ENCODE results near the gene SLC25A47.

Gene SLC25A47

DNA sequence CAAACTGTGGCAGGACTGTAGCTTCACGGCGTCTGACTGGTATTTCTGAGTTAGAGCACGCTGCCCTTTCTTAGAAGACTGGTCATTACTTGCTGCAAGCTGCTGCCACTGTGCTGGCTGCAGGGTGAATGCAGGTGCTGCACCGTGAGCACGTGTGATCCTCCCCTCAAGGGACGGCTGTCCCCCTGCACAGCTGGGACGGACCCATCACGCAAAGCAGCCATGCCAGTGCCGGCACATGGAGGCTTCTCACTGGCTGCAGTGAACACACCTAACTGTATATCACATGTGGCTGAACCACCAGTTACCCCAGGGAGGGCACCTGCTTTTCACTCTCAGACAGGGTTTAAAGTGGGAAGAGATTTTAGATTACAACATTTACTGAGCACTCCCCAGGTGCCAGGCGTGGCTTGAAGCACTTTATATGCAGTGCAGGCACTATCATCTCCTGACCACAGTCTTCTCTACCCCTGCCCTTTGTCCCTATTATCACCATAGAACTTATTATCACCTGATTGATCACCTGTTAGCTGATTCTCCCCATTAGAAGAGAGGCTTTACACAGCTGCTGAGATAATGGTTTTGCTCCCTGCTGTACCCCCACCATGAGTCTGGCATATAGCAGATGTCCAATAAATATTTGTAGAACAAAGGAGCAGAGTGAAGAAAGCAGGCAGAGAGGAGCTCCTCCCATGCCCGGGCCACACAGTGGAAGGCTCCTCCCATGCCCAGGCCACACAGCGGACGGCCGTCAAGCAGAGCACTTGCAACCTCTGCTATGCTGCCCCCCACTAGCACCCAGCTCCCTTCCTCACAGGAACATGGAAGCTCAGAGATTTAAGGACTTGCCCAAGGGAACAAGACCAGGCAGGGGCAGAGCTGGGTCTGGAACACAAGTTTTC is 25.9 kb downstream of the SLC25A47 start:
- peak; percentile 51 for DNase-seq

GRCh38 chr14:100350276-100350926 is 27.3 kb downstream of the SLC25A47 start:
- DNase-seq, result no peak

DNA sequence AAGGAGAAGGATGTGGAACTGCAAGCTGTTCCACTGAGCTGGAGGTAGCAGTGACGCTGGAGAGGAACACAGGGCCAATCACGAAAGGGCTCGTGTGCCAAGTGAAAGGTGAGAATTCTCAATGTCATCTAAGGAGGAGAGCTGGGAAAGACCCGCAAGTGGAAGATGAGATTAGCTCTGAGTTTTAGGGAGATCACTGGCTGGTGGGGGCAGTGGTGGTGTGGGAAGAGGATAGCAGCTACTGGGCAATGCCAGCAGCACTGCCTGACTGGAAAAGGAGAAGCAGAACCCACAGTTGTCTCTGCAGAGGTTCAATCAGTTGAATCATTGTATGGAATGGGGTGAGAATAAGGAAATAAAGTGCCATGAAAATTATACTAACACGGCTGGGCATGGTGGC is 27.8 kb downstream of the SLC25A47 start:
- DNase-seq, result no peak

DNA sequence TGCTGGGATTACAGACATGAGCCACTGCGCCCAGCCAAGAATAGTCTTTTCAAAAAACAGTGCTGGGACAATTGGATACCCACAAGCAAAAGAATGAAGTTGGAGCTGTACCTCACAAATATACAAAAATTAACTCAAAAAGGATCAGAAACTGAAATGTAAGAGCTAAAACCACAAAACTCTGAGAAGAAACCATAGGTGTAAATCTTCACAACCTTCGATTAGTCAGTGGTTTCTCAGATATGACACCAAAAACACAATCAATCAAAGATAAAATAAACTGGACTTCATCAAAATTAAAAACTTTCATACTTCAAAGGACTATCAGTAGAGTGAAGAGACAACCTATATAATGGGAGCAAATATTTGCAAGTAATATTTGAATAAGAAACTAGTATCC is 35.3 kb downstream of the SLC25A47 start:
- no peak for DNase-seq

GRCh38 chr14:100359111-100359510 is 36.0 kb downstream of the SLC25A47 start:
- no peak for DNase-seq

DNA sequence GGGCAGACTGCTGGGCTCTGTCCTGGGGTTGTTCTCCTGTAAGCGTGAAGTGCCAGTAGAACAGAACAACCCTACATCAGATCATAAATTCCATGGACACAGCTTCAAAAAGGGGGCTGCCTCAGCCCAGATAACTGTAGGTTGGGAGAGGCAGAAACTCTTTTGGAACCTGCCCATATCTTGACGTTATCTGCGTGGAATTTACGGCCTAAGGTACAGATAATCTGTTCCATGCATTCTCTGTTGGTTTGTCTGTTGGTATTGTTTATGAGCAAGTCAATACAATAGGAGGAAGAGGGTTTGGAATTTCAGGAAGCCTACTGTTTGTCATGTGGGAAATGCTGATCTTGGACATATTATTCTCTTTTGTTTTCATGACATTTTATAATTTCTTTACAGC is 36.7 kb downstream of the SLC25A47 start:
- no peak for DNase-seq

- no peak for DNase-seq
Measured at GRCh38 chr14:100361626-100362025, 38.5 kb downstream of the SLC25A47 start.

DNA sequence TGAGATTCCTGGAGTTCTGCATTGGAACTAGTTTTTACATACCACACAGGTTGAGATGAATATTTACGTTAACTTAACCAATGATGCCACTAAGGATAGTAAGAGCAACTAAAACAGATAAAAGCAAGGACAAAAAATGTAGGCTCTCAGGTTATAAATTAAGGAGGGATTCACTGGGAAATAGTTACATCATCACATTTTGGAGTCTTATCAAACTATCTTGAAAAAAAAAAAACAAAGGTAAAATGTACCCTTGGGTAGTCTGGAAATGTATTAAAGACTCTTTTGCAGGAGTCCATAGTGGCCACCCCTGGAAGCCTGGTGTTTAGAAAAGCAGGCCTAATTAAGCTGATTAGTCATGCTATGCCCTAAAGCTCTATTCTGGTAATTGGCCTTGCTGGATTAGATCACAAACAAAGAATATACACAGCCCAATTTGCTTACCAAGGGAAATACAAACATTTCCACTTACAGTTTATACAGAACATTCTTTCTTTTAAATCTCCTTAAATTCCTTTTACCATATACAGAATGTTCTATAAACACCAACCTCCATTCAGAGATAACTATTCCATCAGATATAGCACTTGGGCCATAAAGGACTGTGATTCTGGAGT is 39.3 kb downstream of the SLC25A47 start:
- DNase-seq, result no peak

DNA sequence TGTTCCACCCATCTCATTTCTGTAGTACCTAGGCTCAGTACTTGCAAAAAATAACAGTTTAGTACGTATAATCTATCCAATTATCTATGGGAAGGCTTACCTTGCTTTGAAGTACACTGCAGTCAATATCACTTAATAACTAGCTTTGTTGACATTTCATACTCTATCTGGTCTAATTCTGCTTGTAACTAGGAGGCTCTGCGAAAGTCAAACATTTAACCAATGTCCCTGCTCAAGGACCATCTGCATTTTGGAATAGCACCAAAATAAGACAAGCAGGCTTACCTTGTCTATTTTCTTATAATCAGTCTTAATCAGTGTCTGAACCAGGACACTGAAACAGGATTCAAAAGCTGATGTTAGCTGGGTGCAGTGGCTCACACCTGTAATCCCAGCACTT is 39.9 kb downstream of the SLC25A47 start:
- no peak for DNase-seq

DNA sequence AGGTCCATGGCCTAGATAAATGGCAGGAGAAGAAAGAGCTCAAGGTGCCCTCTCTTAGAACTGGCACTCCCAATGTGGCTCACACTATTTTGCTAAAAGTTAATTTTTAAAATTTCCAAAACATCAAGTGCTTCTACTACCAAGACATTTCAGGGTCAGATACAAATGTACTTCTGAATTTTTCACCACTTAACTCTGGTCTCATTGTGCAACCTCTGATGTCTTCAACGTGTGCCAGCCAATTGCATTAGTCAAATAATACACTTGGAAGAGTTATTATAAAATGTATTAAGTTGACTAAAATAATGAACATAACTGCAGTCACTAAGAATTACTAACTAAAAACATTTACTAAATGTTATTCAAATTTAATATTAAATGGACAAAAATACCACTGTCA is 41.3 kb downstream of the SLC25A47 start:
- DNase-seq, result no peak

DNA sequence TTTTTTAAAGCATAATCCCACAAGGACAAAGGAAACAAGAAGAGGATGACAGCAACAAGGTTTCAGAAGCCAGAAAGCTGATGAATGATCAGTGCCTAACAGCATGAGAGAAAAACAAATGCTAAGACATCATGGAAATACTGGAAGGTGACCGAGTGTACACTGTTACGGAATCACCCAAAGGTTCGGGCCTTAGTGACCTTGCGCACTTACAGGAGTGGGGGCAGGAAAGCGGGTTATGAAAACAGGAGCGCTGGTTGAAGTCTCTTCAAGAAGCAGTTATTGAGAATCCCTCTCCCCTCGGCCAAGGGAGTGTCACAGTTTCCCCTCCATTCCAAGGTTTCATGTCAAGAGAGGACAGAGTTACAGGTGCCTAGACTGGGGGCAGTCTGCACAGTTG is 42.6 kb downstream of the SLC25A47 start:
- no peak for DNase-seq

DNA sequence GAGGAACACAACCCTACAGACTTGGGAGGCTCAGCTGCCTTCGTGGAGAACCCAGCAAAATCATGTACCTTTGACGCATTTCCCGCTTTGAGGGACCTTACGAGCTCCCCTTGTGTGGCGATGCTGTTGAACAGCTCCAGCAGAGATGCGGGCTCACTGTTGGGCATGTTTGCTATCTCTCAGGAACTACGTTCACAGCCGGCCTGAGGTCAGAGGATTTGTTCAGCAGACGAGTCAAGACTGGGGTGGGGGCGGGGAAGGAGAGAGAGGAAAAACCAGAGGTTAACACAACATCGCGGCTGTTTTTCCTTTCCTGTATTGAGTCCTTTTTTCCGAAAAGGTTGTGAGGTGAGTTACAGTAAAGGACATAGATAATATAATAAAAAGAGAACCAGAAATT is 45.9 kb downstream of the SLC25A47 start:
- no peak for DNase-seq

DNA sequence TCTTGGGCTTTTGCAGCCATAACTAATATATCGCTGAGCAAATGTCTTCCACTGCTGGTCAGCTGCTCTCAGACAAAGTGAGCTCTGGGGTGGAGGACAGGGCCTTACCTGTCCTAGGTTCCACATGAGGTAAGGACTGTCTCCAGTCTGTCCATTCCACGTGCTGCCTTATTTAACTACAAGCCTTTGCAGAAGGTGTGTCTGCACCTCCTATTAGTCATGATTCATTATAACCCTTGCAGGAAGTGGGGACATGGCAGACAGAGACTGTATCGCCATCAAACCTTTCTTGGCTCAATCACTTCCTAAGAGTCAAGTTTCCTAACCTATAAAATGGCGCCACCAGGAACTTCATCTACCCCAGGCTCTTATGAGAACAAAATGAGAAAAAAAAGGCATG is 46.9 kb downstream of the SLC25A47 start:
- no peak for DNase-seq

DNA sequence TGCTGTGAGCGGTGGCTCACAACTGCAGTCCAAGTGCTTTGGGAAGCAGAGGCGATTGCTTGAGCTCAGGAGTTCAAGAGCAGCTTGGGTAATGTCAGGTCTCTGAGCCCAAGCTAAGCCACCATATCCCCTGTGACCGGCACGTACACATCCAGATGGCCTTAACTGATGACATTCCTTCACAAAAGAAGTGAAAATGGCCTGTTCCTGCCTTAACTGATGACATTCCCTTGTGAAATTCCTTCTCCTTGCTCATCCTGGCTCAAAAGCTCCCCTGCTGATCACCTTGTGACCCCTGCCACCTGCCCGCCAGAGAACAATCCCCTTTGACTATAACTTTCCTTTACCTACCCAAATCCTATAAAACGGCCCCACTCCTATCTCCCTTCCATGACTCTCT is 48.6 kb downstream of the SLC25A47 start:
- no peak for DNase-seq

GRCh38 chr14:100372357-100373048 is 49.4 kb downstream of the SLC25A47 start:
- no peak for DNase-seq

DNA sequence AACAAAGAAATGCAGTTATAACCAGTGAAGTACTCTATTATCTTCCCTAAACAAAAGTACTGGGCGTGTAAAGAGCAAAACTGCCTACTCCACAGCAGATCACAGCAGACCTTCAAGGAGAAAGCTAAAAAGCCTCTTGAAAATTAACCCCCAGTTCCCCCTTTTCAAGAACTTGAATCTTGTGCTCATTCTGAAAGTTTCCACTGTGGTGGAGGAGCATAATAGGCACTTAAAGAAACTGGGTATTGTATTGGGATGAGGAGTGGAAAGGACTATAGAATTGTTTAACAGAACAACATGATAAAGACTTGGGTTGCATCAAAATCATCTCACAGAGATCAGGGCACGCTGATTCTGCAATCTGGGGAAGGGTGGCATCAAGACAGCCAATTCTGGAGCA is 51.1 kb downstream of the SLC25A47 start:
- no peak for DNase-seq

DNA sequence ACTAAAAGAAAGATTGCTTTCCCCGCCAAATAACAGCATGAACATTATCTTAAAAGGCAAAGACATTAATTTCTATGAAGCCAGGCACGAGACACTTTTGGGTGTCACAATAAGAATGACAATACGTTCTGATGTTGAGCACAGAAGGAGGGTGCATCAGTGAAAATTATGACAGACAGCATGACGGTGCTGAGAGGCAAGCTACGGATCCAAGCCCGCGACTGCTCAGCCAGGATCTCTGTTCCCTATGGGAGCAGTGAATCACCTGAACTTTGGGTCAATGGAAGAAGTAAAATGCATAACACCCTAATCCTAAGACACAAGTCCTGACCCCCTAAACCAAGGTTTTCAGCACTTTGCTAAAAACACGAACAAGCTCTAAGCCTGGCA is 51.7 kb downstream of the SLC25A47 start:
- no peak for DNase-seq

DNA sequence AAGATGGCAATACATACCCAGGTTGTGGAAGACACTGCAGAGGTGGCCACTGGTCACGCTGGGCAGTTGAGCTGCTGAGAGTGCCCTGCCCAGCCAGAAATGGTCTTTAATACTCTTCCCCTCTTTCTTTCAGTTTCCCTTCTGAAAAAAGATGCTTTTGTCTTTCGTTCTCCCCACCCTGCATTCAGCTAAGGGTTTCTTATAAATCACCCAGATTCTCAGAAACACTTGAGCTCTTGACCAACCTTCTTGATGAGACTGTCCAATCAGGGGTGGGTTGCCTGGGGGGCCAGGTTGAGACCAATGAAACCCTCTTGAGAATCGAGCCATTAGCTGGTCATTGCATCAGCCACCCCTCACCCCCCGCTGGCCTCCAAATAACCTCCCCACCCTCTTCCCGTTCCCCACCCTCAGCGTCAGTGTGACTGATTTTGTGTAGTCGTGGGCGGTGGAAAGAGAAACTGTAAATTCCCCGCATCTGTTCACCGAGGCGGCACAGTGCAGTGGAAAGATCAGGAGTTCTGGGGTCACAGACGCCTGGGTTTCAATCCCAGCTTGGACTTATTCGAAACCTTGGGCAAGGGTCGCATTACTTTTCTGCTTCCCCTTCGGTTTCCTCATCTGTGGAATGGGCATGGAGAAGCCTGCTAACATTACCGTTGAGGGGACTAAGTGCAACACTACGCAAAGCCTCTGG is 52.3 kb downstream of the SLC25A47 start:
- DNase-seq, result no peak

DNA sequence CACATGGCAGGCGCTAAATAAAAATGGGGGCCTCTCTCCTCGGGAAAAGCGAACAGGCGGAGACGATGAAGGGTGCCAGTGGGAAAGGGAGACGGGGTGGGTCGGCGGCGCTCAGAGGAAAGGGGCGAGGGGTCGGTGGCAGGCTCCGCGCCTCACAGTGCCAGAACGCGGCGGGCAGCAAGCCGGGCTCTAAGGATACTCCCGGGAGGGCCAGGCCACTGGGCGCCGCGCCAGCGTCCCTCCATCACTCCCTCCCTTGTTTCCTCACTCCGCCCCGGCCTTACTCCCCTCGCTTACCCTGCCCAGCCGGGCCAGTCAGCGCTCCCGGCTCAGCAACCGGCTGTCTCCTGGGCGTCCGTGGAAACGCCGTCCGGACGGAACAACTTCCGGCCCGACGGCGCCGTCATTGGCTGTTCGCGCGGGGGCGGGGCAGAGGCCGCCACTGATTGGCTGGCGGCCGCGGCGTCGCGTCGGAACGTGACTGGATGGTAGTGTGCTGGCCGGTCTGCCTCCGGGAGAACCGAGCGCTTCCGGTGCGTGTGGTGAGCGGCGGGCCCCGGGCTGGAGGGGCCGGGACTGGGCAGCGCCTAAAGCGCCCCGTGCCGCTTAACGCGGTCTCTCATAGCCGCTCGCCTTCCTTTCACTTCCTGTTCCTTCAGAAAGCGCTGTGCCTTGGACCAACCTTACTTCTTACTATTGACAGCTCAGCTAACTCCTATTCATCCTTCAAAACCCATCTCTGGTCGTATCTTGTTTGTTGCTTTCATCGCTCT is 53.0 kb downstream of the SLC25A47 start, which contains the start of gene WDR25:
Gene WDR25 (plus strand): TSS at position 523 of the 773 bp plus-strand sequence.
- DNase-seq, result peak; percentile 87

DNA sequence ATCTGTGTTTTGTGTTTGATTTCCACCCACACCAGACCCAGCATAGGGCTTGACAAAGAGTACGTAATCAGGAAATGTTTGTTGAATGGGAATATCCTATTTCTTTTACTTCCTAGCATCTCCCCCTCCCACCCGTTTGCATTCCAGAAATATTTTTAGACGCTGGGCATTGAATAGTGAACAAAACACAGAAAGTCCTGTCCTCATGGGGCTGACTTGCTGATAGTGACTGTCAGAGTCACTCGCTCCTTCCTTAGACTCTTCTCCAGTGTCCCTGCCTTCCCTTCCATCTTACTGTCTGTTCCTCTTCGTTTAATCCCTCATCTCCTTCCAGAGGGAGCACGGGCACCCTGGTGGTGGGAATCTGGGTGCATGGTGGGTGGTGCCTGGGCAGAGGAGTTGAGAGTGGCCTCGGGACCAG is 53.6 kb downstream of the SLC25A47 start:
- no peak for DNase-seq

Data from NCI-H510A (cell line).